HG02798 (cell line): ENCODE results near the gene PRKRIP1.

ENCODE experiments used
- ATAC-seq: cut with Tn5 transposase; IDR thresholded peaks from one replicate; pipeline ENCODE4 v1.9.1; 2021; ENCODE audit warnings: mild to moderate bottlenecking; ENCODE audit not compliant: unreplicated experiment, poor library complexity

The PRKRIP1 gene

GRCh38 chr7:102427019-102427405, 30.8 kb downstream of the PRKRIP1 start:
- ATAC-seq = no peak

- ATAC-seq = no peak
Measured at GRCh38 chr7:102429141-102429899, 33.2 kb downstream of the PRKRIP1 start.

- peak; percentile 22 for ATAC-seq
Measured at GRCh38 chr7:102431617-102432298, 35.6 kb downstream of the PRKRIP1 start.

GRCh38 chr7:102432442-102433218, 36.5 kb downstream of the PRKRIP1 start:
- ATAC-seq = peak; percentile 35

GRCh38 chr7:102433219-102434038, 37.3 kb downstream of the PRKRIP1 start, which contains the start of gene ORAI2:
ORAI2 (plus strand) TSS chr7:102433575; CDS start chr7:102438957, 5,382 bp downstream.
- peak; percentile 76 for ATAC-seq

- ATAC-seq = no peak
Measured at GRCh38 chr7:102434039-102434486, 37.9 kb downstream of the PRKRIP1 start.

- no peak for ATAC-seq
Measured at GRCh38 chr7:102436118-102436517, 40.0 kb downstream of the PRKRIP1 start.

- ATAC-seq = no peak
Measured at GRCh38 chr7:102439963-102440795, 44.0 kb downstream of the PRKRIP1 start.

- peak; percentile 46 for ATAC-seq
Measured at GRCh38 chr7:102444961-102445673, 49.0 kb downstream of the PRKRIP1 start.

- no peak for ATAC-seq
Measured at GRCh38 chr7:102445674-102446071, 49.5 kb downstream of the PRKRIP1 start.

GRCh38 chr7:102446387-102447156, 50.4 kb downstream of the PRKRIP1 start:
- no peak for ATAC-seq

GRCh38 chr7:102447311-102447710, 51.1 kb downstream of the PRKRIP1 start:
- ATAC-seq = no peak

- ATAC-seq = no peak
Measured at GRCh38 chr7:102449136-102449535, 53.0 kb downstream of the PRKRIP1 start.

- peak; percentile 65 for ATAC-seq
Measured at GRCh38 chr7:102450242-102450641, 54.1 kb downstream of the PRKRIP1 start.

GRCh38 chr7:102451371-102452054, 55.4 kb downstream of the PRKRIP1 start:
- ATAC-seq = no peak

GRCh38 chr7:102452451-102452850, 56.3 kb downstream of the PRKRIP1 start:
- ATAC-seq = no peak

GRCh38 chr7:102453319-102453718, 57.2 kb downstream of the PRKRIP1 start:
- ATAC-seq = no peak
